HG03060 (cell line): Measurements from ENCODE around the gene ABCA2.

ENCODE experiments used
- ATAC-seq: cut with Tn5 transposase; IDR thresholded peaks from one replicate; pipeline ENCODE4 v1.9.1; 2021; ENCODE audit warnings: low read depth, moderate number of reproducible peaks; ENCODE audit not compliant: unreplicated experiment

The ABCA2 gene

DNA sequence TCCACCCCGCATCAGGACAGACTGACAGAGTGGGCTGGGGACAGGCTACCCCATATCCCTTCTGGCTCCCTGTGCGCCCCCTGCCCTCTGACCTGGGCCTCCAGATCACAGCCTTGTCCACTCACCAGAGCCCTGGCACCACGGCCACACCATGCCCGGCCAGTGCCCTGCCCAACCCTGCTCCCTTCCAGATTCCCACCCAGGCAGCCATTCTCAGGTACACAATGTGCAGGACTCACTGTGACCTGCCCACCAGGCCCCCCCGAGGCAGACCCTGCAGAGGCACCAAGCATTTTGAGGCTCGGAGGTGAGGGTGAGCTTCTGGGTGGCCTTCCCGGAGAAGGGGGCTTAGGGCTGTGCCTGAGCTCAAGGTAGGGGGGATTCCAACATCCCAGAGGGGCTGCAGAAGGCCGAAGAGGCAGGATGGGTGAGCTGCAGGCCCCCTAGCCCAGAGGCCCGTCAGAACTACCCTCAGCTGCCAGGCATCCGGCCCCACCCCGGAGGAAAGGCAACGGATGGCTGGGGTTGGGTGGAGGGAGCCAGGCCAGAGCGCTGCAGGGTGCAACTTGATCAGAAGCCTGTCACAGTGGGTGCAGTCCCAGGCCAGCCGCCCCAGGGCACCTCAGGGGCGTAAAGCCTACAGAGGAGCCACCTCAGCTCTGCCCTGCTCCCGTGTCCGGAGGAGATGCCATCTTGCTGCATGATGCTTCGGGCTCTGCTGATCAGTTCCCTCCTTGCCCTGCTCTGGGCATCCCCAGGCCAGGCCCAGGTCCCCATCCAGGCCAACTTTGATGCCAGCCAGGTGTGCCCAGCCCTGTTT lies 45.6 kb downstream of the ABCA2 start, which contains the start of gene LCNL1:
Gene LCNL1, plus strand, starts transcription at position 762 of the 820 bp plus-strand sequence. CDS start 594 bp downstream, outside the sequence.
- no peak for ATAC-seq

DNA sequence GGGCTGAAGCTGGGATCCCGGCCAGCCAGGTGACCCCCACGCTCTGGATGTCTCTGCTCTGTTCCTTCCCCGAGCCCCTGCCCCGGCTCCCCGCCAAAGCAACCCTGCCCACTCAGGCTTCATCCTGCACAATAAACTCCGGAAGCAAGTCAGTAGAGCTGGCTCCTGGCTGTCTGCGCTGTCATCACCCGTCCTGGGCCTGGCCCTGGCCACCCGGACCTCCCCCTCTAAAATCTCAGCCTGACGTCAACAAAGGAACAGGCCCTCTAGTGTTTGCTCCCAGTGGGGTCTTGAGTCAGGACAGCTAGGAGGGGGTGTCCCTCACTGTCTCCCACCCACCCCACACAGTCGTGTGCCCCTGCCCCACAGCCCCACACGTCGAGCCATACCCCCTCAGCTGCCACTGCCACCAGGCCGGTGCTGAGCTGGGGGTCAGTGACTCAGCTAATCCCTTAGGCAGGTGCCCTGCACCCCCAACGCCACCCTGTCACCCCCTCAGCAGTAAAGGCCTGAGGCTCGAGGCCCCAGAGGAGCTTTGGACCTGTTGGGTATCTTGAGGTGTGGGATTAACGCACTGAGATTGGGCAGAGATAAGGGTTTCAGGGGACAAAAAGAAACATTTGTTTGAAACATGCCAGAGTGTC lies 46.3 kb downstream of the ABCA2 start:
- no peak for ATAC-seq

DNA sequence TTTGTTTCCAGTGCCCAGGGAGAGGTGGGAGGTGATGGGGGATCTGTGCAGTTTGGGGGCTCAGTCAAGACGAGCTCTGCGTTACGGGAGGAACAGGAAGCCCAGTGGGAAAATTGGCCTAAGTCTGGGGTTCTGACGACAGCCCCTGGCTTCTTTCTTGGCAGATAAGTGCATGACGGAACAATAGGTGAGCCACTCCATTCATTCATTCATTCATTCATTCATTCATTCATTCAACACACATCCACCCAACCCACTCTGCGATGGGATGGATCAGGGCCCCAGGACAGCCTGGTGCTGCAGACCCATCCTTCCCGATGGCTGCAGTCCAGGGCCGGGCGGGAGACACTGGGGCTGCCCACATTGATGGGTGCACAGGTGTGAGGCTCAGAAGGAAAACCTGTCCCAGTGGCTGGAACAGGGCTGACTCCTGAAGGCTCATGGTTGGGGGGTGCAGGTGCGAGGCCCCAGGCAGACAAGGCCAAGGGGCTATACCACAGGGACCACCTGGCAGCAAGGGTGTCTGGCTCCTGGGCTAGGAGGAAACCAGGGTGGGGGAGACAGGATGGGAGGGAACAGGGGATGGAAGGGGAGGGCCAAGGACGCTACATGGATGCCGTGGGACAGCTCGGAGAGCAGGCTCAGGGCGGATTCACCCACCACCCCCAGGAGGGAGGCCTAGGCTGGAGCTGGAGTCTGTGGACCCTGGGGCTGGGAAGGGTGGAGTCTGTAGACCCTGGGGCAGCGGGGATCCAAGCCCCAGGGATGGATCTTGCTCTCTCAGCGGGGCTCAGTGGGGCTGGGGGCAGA lies 47.2 kb downstream of the ABCA2 start:
- no peak for ATAC-seq

DNA sequence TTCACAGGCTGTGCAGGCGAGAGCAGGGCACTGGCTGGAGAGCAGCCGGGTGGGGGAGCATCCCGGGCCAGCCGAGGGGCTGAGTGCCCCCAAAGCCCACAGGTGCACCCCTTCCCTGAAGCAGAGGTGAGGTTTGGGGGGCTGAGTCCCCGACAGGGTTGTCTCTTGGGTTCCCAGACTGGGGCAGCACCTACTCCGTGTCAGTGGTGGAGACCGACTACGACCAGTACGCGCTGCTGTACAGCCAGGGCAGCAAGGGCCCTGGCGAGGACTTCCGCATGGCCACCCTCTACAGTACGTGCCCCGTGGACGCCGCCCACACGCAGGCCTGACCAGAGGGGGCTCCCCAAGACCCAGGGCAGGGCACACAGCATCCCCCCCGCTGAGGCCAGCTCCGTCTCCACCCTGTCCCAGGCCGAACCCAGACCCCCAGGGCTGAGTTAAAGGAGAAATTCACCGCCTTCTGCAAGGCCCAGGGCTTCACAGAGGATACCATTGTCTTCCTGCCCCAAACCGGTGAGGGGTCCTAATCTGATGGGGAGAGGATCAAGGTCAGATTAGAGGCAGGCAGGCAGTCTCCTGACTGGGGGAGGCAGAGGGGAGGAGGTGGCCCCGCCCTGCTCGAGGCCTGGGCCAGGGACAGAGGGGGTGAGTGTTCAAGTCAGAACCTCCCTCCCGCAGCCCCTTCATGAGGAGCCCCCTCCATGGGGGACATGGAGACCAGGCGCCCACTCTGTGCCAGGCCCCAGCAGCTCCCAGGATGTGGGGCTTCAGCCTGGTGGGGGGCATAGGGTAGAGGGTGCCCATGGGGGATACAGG lies 48.1 kb downstream of the ABCA2 start:
- no peak for ATAC-seq

DNA sequence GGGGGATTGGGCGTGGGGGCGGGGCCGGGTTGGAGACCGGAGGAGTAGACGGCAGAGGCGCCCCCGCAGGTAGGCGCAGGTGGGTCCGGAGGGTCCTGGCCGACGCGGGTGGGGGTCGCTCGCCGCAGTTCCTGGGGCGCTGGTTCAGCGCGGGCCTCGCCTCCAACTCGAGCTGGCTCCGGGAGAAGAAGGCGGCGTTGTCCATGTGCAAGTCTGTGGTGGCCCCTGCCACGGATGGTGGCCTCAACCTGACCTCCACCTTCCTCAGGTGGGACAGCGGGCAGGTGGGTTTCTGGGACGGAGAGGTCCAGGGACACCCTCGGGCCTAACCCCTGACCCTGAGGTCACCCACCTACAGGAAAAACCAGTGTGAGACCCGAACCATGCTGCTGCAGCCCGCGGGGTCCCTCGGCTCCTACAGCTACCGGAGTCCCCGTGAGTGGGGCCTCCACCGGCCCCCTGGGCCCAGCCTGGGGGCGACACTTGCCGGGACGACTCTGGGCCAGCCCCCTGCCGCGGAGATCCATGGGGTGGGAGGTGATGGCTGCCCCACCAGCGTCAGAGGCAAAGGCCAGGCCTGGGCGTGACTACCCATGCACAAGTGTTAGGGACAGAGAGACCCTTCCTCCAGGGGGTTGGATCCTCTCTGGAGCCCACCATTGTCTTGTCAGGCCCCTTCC lies 49.0 kb downstream of the ABCA2 start:
- ATAC-seq, result no peak

DNA sequence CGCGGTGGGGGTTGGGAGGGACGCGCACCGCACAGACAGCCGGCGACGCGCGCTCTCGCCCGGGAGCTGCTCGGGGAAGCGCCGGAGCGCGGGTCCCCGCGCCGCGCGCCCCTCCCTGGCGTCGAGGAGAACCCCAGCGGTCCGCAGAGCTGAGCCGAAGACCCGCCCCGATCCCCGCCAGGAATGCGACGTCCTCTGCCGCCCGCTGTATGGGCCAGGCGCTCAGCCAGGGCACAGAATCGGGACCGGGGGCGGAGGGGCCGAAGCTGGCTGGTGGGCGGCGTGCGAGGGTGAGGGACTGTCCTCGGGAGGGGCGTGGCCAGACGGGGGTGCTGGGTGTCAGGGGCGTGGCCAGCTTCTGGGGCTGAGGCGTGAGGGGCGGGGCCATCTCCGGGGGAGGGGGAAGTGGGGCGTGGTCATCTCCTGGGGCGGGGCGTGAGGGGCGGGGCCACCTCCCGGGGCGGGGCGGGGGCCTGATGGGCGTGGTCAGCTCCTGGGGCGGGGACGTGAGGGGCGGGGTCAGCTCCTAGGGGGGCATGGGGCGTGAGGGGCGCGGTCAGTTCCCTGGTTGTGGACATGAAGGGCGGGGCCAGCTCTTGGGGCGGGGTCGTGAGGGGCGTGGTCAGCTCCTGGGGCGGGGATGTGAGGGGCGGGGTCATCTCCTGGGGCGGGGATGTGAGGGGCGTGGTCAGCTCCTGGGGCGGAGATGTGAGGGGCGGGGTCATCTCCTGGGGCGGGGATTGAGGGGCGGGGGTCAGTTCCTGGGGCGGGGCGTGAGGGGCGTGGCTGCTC lies 49.8 kb downstream of the ABCA2 start:
- no peak for ATAC-seq

DNA sequence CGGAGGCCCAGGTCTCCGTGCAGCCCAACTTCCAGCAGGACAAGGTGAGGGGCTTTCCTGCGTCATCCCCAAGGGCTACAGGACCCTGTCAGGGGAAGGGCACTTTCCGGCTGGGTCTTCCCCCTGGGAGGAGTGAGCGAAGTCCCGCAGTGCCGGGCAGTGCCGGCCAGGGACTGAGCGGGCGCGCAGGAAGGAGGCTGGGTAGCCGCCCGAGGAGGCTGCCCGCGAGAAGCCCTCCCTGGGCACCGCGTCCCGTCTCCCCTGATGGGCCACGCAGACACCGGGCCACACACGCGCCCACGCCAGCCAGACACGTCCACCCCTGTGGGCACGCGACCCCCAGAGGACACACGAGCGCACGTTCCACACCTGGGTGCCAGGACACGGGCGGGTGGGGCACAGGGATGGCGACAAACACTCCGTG lies 50.4 kb downstream of the ABCA2 start:
- no peak for ATAC-seq

DNA sequence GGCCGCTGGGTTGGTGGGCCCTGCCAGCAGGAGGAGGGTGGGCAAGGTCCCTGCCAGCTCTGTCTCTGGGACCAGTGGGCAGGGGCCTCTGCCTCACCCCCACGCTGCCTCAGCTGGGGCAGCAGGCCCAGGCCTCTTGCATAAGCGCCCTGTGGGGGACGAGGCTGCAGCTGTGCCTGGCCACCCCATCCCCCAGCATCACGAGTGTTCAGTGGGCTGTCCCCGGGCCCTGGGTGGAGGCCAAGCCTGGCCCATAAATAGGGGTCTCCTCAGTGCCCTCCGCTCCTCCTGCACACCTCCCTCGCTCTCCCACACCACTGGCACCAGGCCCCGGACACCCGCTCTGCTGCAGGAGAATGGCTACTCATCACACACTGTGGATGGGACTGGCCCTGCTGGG lies 50.8 kb downstream of the ABCA2 start, which contains the start of gene PTGDS:
Gene PTGDS, plus strand, starts transcription at position 282 of the 400 bp plus-strand sequence. Its CDS starts 75 bp downstream, at position 357.
- ATAC-seq, result no peak

DNA sequence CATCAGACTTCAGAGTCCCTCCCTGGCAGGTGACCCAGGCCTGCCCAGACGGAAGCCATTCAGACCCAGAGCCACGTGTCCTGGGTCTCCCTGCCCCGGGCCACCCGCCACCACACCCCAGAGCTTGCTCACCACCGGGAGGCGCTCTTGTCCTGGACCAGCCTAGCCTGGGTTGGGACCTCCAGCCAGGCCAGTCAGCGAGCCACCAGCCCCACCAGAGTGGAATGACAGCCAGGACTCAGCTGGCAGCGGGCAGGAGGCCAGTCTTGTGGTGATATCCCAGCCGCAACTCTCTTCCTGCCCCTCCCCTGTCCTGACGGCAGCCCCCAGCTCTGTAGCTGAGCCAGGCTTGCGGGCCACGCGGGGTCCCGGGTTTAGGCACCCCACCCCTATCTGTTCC lies 52.4 kb downstream of the ABCA2 start:
- no peak for ATAC-seq

DNA sequence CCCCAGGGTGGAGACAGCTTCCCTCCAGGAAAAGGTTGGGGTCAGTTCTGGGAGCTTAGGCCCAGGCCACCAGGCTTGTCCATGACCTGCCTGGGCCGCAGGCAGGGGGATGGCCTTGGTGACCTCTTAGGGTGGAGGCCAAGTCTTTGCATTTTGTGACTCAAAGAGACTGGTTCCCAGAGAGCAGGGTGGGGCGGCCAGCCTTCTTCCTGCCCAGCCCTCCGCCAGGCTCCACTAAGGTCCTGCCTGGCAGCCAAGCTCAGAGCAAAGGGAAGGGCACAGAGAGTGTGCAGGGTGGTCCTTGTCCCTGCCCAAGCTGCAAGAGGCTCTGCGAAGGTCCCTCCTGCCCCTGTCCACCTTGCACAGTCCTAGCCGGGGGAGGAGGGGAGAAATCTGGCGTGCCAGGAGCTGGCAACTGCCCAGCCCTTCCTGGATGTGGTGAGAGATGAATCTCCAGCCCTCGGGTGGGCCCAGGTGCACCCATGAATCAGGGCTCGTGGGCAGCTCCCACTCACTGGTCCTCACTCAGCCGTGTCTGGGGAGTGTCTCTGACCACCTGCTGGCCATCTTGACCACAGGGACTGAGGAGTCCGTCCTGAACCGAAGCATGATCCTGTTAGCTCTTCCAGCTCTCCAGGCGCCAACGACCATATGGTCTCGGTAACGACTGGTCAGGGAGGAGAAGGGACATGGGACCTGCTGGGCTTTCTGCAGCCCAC lies 53.1 kb downstream of the ABCA2 start:
- no peak for ATAC-seq

DNA sequence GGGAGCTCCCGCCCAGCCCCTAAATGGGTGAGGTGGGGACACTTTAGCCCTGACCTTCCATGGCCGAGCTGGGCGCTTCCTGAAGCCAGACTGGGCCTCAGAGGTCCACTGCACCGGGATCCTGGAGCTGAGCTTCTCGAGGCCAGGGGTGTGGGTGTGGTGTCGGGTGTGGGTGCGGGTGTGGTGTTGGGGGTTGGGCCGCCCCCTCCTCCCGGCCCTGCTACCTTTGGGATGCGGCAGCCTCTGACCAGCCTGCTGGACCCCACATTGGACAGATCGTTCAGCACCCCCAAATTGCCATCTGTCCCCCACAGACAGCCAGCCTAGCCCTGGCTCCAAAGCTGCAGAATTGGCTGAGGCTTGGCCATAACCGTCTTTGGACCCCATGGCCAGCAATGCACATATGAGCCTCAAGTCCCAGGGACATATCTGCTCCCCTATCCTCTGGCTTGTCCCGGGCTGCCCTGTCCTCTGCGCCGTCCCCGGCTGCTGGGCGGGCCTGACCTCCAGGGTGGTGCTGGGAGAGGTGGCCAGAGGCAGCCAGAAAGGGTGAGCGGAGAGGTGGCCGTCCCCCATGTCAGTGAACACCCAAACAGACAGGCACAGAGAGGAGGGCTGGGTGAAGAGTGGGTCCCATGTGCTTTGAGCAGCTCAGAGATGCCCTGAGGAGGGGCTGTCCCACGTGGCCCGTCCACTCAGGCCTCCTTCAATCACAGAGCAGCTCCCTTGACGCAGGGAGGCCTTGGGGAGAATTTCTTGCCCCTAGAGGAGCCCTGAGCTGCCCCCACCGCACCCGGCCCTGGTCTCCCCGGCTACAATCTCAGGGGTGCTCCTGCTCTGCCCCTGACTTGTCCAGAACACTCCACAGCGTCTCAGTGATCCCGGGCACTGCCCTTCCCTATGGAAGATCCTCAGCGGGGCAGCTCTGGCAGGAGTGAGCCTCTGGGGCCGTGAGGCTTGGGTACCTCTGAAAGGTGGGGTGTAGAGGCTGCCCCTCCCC lies 54.1 kb downstream of the ABCA2 start:
- ATAC-seq, result no peak

DNA sequence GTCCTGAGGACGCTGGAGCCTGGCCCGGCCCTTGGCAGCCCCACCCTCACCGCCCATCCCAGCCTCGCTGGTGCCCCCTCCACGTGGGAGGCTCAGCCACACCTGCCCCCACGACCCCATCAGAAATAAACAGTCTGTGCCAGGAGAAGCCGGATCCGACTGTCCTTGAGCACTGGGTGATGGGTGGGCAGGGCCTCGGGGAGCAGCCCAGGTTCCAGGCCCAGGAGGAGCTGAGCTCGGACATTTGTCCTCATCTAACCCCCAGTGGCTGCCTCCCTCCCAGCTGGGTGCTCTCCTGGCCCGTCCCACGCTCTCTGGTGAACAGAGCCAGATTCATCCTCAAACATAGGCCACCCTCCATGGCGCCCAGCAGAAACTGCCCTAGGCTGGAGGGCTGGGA lies 55.3 kb downstream of the ABCA2 start:
- ATAC-seq, result no peak

DNA sequence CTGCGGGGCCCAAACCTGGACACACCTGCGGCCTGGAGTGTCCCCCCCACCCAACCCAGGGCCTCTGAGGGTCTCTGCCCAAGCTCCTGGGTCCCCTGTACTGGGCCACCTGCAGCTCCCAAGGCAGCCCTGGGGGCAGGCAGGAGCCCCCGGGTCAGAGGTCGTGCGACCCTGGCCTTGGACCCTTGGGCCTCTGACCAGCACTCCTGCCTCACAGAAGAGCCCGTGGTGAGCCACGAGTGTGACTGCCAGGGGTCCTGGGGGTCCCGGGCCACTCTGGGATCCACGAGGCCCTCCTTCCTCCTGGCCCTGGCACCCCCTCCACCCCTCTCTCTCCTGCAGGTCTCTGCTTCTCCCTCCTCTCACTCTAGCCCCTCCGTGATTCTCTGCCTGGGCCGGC lies 55.7 kb downstream of the ABCA2 start:
- ATAC-seq, result no peak

DNA sequence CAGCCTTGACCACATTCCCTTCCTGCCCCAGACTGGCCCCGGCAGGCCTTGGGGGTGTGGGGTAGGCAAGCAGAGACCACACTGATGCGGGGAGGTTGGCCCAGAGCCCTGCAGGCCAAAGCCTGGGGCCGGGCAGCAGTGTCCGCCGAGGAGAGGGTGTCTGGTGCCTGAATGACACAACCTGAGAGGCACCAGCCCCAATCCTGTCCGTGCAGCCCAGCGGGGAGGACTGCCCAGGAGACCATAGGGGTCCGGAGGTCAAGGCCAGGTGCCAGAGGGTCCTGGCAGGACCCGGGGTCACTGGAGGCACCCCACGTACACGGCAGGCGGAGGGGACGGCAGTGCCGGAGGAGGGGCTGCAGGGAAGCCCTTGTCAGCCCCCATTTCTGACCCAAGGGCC lies 56.3 kb downstream of the ABCA2 start:
- no peak for ATAC-seq

DNA sequence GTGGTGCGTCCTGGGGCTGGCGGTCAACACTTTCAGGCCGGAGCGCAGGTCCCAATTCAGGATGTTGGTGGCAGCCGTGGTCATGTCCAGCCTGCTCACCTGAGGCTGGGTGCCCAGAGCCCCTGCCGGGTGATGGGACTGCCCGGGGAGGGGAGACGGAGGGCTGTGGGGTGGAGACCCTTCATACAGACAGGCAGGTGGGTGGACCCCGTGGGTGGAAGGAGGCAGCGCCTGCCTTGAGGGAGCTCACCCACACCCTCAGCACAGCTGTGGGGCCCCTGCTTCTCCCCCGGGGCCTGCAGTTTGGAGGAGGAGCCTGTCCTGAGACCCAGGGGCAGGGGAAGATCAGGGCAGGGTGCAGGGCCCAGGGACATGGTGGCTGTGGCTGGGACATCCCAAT lies 57.7 kb downstream of the ABCA2 start:
- no peak for ATAC-seq

DNA sequence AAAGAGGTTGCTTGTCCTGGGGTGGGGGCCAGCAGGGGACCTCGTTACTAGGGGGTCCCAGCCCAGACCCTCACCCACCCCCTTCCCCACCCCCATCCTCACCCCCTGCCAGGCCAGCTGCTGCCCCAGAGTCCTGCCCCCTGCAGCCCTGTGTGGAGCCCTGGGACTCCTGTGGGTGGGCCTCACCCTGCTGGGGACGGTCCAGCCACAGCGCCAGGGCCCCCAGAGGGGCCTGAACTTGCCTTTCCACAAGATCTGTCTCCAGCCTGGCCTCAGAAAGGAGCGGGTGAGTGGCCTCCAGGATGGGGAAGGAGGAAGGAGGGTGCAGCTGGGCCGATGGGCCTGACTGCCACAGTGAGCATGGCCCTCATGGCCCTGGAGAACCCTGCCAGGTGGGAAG lies 58.3 kb downstream of the ABCA2 start:
- ATAC-seq, result no peak

DNA sequence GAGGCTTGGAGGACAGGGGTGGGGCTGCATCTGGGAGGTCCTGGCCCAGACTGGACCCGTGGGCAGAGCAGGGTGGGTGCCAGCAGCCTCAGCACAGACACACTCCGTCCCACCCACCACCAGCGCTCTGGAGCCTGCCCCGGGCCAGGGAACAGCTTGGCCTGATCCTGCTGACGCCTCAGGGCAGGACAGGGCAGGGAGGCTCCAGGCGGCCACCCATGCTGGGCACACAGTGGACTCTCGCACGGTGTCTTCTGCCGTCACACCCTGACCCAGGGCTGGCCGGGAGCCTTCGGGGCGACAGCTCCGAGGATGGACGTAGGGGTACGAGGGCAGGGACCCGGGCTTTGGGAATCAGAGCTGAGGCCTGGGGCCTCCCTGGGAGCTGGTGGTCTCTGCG lies 58.9 kb downstream of the ABCA2 start:
- no peak for ATAC-seq
